Stimulated activated CD4-positive, alpha-beta T cell treated with anti-CD3 and anti-CD28 coated beads, Interleukin-12 subunit alpha, Interleukin-12 subunit beta, amount 100 ng/mL, for 48 hours (primary cell): ENCODE measurements around the gene CD226.

Source experiments
- DNase-seq, 3 donors: peaks; one replicate each; pipeline ENCODE4 v3.0.0-alpha.2; 2020; ENCODE audit warnings: low read depth in 2 of 3, low spot score in 1 of 3

The CD226 gene

GRCh38 chr18:69820538-69820937 is 127.1 kb downstream of the CD226 start:
- DNase-seq: no peak

- DNase-seq: no peak
Observed at GRCh38 chr18:69819460-69819859, 128.2 kb downstream of the CD226 start.

- DNase-seq: no peak
Observed at GRCh38 chr18:69817335-69817940, 130.2 kb downstream of the CD226 start.

- no peak for DNase-seq
Observed at GRCh38 chr18:69814861-69815385, 132.8 kb downstream of the CD226 start.

GRCh38 chr18:69813559-69813958 is 134.1 kb downstream of the CD226 start:
- no peak for DNase-seq

- DNase-seq: no peak
Observed at GRCh38 chr18:69808399-69808798, 139.3 kb downstream of the CD226 start.

- no peak for DNase-seq
Observed at GRCh38 chr18:69804776-69805501, 142.7 kb downstream of the CD226 start.
